OCI-M2 (cell line): Measurements from ENCODE around the gene INSIG1.

ENCODE experiments used
- DNase-seq: peaks from one replicate; lab custom pipeline; 2025; ENCODE audit not compliant: unreplicated experiment; lab: John Stamatoyannopoulos, UW

The INSIG1 gene

DNA sequence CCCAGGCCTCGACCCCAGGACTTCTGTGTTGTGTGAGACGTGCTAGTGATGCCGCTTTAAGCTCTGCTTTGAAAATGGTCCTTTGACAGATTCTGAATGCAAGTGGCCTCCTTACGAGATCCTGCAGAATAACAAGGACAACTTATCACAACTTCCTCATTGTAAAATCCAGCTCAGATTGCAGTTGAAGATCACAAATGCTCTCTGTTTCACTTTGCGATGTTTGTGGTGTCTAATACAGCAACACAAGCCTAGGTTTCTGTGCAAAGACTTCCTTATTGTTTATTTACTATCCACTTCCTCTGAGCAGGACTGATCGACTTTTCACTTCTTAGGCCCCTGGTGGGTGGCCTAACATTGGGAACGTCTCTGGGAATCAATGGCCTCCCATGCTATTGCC, 31.7 kb upstream of the INSIG1 start:
- no peak for DNase-seq

DNA sequence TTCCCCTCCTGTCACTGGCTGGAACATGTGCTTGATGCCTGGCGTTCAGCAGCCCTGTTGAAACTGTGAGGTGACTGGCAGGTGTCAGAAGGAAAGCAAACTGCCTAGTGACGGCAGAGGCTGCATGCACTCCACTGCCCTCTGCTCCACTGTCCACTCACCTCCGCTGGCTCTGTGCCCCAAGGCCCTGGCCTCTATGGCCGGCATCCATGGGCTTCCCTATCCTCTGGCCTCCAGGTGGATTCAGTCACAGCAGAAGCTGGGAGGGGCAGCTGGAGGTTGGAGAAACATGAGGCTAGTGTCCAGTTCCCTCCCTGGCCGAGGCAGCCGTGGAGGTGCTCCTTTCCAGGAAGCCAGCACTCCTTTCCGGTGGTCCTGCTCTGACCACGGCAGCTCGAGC, 31.2 kb upstream of the INSIG1 start:
- DNase-seq: no peak

DNA sequence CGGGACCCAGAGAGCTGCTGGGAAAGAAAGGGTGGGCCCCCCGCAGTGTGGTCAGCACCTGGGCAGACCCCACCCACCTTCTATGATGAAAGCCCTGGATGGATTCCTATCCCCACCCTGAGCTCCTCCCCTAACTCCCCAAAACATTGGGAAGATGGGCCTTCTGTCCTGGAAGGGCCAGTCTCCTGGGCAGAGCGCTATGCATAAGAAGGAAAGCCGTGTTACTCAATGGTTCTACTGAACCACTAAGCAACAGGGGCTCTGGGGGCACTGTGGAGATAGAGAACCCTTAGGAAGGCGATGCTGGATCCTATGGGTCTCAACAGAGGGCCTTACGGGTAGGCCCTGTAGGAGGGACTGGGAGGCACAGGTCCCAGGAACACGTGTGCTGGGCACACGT, 30.7 kb upstream of the INSIG1 start:
- DNase-seq: no peak

DNA sequence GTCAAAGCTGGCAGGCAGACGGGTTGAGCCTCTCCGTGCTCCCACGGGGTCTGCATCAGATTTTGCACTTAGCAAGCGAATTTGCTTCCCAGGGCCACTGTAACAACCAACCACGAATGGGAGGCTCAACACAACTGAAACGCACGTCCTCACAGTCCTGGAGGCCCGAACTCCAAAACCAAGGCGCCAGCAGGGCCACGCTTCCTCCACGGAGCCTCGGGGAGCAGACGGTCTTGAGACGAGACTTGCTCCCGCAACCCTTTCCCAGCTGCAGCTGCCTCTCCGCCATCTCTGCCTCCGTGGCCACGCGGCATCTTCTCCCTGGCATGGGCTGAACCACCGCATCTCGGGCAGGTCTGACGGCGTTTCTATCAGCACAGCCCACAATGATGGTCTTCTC, 30.2 kb upstream of the INSIG1 start:
- DNase-seq: no peak

DNA sequence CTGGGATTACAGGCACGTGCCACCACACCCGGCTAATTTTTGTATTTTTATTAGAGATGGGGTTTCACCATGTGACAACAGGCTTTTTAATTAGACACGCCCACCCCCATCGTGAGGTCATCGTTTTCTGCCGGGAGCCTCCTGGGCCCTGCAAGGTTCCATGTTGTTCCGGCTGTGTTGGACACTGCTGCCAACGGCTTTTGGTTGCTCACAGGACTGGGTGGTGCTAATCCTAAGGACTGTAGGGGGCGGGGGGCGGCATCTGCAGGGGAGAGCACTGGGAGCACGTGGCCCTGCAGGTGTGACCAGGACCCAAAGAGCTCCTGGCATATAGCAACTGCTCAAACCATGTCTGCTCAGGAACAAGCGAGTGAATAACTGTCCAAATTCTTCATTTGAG, 29.5 kb upstream of the INSIG1 start:
- DNase-seq: no peak

DNA sequence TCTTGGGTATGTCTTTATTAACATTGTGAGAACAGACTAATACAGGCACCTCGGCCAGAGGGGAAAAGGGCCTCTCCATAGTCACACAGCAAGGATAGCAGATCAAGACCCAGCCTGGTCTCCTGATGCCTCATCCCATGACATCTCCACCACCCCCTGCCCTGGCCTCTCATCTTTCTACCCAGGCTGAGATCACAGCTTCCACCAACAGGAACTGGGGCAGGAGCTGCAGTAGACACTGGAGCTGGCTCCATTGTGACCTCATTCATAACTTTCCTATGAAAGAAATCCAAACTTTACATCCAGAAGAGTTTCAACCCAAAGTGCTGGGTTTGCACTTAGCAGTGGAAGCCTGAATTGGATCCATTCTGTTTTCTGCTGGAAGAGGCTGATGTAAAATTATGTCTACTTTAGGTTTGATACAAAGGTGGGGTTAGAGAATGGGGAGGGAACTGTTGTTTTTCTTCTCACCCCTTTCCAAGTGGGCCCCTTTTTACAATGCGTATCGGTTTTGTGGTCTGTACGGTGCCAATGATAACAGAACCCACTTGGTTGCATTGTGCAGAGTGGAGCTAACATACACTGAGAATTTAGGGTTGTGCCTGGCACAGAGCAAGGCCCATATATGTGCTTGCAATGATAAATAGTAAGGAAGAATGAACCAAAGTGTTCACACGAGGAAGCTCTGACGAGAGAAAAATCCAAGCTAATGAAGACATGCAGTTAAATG, 28.6 kb upstream of the INSIG1 start:
- no peak for DNase-seq

DNA sequence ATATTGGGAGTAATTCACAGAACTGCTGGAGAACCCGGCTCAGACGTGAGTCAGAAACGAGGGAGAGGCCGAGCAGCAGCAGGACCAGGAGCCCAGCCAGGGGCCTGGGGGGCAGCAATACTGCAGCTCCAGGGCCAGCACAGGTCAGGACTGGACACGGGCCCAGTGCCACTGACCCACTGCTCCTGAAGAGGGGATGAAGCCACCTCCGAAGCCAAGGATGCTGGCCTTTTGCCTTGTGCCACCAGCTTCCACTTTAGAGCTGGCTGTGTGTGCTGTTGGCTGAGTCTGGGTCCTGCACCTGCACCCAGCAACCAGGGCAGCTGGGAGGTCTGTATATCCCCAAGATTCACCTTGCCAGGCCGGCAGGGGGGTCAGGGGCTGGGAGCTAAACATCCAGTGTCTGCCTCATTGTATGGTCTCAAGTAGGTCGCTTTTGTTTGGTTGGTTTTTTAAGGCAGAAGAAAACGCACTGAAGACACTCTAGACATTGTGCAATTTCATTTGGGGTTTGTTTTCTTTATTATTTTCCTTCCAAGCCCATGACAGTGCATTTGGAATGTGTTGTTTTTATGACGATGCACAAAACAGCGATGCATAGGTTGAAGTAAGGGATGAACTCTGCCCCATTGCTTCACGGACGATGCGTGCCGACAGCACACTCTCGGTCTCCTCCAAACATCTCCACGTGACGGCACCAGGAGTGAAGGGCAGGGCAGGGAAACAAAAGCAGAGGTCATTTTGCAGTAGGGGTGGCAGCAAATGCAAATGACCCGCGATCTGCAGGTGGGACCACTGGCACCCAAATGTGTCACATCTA, 27.7 kb upstream of the INSIG1 start:
- DNase-seq: no peak

DNA sequence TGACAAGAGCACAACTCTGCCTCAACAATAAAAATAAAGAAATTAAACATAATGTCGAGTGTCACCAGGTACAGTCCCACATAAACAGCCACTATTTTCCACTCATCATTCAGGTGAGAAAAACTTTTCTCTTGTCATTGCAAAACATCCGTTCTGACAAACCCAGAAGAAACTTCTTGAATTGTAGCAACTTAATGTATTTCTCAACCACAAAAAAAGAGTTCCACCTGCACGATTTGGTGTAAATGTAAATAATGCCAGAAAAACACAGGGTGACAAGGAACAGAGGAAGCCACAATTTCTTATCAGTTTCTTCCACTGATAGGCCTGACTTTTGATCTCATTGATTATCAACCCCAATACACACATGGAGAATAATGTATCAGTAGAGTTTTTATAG, 26.8 kb upstream of the INSIG1 start:
- DNase-seq: no peak

DNA sequence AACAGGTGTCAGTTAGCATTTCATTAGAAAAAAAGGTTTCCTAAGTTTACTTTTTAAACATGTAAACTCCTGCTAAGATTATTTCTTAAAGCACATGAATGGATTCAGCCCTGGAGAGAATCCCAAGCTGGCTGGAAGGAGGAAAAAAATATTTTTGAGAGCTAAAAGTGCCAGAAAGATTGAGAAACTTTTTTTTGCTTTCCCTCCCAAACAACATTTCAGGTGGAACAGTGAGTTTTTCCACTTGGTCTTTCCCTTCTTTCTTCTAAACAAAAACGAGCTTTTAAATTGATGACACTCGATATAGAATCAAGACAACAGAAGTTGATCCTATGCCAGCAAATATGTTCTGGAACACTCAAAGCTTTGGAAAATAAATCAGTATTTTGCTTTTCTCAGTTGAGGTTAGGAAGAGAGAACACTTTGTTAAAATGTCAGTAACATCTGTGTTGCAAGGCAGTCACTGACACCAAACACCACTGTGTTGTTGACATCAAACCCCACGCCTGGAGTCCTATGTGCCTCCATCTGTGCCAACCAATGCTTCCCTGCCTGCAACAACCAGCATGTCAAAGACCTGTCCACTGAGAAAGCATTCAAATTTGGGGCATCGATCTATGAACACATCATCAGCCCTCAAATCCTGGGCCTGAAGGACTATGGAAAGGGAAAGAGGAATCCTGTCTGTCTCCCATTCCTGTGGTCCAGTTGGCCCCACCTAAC, 22.9 kb upstream of the INSIG1 start:
- DNase-seq: no peak

DNA sequence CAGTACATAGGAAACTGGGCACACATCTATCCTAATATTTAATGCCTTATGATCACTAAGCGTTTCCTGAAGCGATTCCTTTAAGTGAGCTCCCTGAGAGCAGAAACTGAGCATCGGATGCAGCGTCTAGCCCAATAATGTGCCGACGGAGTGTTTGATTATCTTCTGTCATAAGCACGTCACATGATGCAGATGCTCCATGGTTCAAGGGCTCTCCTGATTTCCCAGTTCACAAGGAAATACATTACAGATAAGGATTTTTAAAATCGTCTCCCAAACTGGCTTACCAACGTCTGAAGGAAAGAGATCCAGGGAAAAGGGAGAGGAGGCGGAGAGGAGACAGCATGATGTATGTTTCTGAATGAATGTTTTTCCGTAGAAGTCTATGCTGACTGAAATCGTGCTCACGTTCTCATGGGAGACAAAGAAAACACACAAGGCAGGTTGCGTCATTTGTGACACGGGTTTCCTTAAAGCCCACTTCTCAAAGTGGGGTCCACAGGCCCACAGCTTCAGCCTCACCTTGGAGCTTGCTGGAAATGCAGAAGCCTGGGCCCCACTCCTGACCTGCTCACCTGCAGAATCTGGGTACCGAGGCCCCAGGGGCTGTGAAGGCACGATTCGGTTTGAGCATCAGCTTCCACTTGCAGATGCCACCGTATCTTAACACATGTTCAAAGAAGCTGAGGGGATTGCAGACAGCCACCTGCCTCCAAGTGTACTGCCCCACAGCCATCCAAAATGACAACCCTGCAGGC, 21.5 kb upstream of the INSIG1 start:
- no peak for DNase-seq

DNA sequence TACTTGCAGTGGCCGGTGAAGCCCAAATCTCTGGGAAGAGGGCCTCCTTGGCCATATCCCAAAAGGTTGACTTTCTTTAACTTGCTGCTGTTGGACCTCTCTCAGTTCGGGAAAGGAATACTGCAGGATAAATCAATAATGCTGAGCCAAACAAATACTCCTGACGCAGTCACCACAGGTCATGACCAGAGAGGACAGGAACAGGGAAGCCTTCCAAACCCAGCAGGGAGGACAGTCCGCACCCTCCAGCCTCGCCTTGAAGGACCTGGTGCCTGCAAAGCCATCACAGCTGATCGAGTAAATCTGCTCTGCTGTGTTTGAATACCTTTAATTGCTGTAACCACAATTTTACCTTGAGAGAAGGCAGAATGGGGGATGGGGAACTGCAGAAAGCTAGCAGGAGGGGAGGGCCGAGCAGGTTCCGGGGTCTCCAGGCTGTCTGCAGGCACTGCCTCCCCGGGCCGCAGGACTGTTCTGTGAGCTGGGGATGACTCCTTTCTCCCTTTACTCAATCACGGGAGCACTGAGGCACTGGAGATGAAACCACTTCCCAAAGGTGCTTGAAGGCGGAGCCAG, 20.8 kb upstream of the INSIG1 start:
- DNase-seq: no peak

DNA sequence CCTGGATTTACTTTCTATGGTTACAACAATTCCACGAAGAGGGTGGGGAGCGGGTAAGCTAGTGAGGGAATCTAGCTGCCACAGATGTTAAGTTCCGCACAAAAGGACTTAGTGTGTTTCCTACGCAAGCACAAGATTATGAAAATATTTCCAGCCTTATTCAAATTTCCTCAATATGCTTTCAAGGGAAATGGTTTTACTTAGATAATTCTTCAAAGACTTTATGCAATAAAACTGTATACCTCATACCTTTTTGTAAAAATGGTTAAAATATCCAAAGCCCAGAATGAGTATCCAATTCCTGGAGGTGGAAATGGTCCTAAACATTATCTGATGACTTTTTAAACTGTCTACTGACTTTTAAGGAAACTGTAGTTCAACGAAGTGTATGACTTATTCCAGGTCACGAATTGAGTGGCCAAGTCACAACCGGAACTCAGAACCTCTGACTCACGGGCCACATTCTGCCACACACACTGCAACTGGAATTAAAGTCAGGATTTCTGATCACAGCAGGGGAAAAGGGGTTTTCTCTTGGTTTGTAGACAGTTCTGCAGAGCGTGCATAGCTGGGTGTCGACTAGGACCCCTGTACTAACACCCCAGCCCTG, 20.2 kb upstream of the INSIG1 start:
- DNase-seq: no peak

DNA sequence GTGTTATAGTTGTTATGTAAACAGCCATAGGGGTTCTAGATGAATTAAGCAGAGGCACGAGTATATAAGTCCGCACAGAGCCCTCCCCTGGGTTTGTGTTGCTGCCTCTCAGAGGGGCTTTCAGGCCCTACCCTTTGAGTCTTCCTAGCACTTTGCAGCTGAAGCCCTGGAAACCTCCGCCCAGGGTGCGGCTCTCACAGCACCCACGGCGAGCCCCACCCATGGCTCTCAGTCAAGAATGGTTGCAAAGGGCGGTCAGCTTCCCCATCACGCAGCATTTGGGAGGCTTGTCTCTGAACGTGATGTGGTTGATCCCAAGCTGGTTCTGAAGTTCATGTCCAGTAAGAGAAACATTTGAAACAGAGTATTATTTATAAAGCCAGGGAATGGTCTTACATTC, 18.8 kb upstream of the INSIG1 start:
- no peak for DNase-seq

DNA sequence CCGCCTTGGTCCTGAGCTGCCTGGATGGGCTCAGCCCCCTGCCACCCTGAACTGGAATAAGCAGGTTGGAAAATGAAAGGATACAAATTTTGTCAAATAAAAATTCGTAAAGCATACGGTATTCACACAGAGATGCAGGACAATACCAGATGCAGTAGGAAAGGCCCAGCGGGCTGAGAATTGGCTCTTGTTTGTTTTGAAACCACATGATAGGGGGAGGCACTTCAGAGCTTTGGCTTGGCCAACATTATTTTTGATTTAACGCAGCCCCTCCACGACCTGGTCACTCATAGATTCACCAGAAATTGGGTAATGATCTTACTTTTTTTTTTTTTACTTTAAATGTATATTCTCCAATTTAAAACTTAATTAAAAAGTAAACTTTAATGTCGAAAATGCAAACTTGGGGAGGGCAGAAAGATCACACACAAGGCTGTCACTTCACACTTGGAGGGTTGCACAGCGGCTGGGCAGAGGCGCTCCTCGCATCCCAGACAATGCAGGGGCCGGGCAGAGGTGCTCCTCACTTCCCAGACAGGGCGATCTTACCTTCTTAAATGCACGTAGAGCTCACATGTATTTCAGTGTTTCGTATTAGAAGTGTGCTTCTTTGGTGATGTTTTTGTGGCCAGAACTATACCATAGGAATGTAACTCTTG, 17.8 kb upstream of the INSIG1 start:
- DNase-seq: no peak

DNA sequence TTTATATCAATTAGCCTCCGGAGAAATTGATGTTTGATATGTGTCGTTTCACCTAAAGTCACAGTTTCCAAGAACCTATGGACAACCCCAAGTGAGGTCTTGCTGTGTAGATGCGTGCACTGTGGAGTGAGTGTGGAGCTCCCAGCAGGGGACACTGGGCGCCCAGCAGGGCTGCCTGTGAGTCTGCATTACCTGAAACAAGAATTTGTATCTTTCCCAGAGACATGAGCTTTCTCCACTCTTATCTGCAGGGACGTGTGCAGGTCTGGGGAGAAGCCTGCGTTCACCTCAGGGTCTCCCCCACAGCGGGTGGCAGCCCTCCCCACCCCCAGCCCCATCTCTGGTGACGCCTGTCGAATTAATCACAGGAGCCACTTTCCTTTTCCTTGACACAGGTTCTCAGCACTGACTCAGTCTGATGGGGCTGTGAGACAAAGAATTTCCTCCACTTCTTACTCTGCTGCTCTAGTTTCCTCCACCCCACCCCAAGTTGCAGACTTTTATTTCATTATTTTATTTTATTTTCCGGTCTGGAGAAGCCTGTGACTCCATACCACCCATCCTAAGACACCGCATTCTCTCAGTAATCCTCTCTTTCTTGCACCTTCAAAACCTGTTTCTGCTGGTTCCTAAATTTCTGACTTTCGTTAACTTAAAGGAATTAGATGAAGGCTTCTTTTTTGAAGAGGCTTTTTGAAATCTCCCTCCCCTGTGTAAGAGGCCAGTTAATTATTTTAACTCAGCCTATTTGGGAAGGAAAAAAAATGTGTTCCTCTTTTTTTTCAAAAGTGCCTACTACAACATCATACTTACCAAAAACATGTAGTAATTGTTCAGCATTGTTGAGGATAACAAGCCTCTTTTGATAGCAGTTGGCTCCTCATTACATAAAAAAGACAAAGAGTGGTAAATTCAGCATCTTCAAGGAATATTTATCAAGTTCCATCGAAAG, 17.0 kb upstream of the INSIG1 start:
- no peak for DNase-seq

DNA sequence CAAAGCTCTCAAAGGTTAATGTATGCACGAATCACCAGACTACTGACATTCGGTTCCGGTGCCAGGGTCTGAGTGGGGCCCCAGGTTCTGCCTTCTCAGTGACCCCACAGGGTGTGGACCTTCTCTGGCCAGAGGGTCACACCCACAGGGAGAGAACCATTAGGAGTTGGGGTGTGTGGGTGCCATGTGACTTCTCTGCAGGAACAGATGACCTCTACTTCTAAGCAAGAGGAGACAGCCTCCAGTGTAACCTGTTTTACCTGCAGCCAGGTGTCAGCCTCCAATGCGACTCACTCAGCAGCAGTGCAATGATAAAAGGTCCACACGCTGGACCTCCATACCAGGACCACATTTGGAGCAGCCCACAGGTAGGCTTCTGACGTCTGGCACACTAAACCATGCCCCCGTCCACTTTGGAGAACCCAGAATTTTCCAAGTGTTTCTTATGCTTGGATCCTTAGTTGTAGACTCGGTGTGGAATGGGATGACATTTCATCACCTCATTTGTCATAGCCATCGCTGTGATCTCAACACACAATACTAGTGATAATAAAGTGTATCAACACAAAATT, 16.2 kb upstream of the INSIG1 start:
- no peak for DNase-seq

DNA sequence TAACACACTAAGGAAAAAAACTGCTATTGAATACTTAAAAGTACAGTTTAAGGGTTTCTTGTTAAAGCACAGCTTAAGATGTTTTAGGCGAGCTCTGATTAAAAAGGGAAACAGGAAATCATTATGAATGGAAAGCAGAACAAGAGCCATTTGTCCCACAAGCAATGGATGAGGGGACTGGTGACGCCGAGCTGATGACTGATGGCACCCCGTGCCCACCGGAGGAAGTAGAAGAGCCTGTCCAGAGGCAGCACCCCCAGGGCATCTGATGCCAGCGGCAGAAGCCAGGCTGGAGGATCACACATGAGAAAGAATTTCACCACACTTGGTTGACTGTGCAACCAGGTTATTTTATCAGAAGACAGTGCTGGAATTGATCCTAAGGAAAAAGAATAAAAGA, 15.0 kb upstream of the INSIG1 start:
- DNase-seq: no peak

DNA sequence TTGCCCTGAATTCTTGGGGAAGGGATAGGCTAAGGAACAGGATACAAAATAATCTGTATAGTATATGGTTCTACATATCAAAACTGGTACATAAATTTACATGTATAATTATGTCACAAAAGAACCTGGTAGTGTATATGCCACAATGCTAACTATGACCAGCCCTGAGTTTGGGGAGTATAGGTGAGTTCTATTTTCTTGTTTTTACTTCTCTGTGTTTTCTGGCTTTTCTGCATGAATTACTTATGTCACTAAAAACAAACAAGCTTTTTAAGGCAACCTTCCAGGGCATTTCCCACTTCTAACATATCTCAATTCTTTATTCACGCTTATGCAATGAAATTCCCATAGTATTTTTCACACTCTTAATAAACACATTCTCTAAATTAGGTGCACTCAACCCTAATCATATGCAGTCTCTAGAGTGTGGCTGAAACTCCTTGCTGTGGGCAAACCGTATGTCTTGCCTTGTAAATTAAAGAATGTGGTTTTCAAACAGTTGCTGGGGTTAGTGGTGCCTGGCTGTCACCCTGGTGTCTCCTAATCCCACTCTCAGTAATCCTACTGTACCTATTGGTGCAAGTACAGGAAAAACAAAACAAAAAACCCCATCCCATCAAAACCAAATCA, 14.0 kb upstream of the INSIG1 start:
- no peak for DNase-seq
